ENCODE results near the gene SLF2. TPM values are rescaled to one million over a fixed set of nuclear protein-coding genes. Genes with fewer than 3 reads are reported as not detected.

The SLF2 gene
- total RNA-seq, 1 donor from 2014 or later: 12.1 TPM

GRCh38 chr10:100934084-100934659, 21.4 kb downstream of the SLF2 start:
- Histone ChIP-seq H3K4me3 (ENCODE audit: low read depth, low read length) (no peak overlapping the region), H3K27me3 (ENCODE audit: control insufficient read depth, insufficient read depth, low read length) (no peaks in the 10 kb centered on the region), H3K36me3 (ENCODE audit: control insufficient read depth, insufficient read depth, low read length) (peaks cover 7% of the 10 kb centered on the region)
- DNase-seq (ENCODE audit: low read depth): peak; percentile 19
- FAIRE-seq: no peak
- TF ChIP-seq CTCF (IDR thresholded peaks at IDR 0.05; ENCODE audit: insufficient read depth, low read length, severe bottlenecking): peak; percentile 28

GRCh38 chr10:100939763-100940344, 27.1 kb downstream of the SLF2 start:
- peaks cover 5% of the 10 kb centered on the region for H3K36me3 ChIP-seq (ENCODE audit: control insufficient read depth, insufficient read depth, low read length)
- H3K4me3 ChIP-seq (ENCODE audit: low read depth, low read length): no peak overlapping the region
- H3K27me3 ChIP-seq (ENCODE audit: control insufficient read depth, insufficient read depth, low read length): no peaks in the 10 kb centered on the region
- no peak for FAIRE-seq
- no peak for DNase-seq (ENCODE audit: low read depth)
- TF ChIP-seq CTCF (IDR thresholded peaks at IDR 0.05; ENCODE audit: insufficient read depth, low read length, severe bottlenecking): no peak

GRCh38 chr10:100942229-100942628, 29.5 kb downstream of the SLF2 start:
- no peak for DNase-seq (ENCODE audit: low read depth)
- no peak overlapping the region for H3K4me3 ChIP-seq (ENCODE audit: low read depth, low read length)
- no peaks in the 10 kb centered on the region for H3K27me3 ChIP-seq (ENCODE audit: control insufficient read depth, insufficient read depth, low read length)
- H3K36me3 ChIP-seq (ENCODE audit: control insufficient read depth, insufficient read depth, low read length): peaks cover 3% of the 10 kb centered on the region
- no peak for FAIRE-seq
- no peak for TF ChIP-seq CTCF (IDR thresholded peaks at IDR 0.05; ENCODE audit: insufficient read depth, low read length, severe bottlenecking)

- peaks cover 5% of the 10 kb centered on the region for H3K36me3 ChIP-seq (ENCODE audit: control insufficient read depth, insufficient read depth, low read length)
These were observed 30.7 kb downstream of the SLF2 start for GRCh38 chr10:100943508-100943907.

GRCh38 chr10:100945754-100946153, 33.0 kb downstream of the SLF2 start:
- DNase-seq (ENCODE audit: low read depth) (no peak), FAIRE-seq (no peak)
- TF ChIP-seq CTCF (IDR thresholded peaks at IDR 0.05; ENCODE audit: insufficient read depth, low read length, severe bottlenecking): no peak
- Histone ChIP-seq H3K36me3 (ENCODE audit: control insufficient read depth, insufficient read depth, low read length) (peaks cover 9% of the 10 kb centered on the region), H3K27me3 (ENCODE audit: control insufficient read depth, insufficient read depth, low read length) (no peaks in the 10 kb centered on the region), H3K4me3 (ENCODE audit: low read depth, low read length) (no peak overlapping the region)

More at GRCh38 chr10:100943508-100943907, 30.7 kb downstream of the SLF2 start:
- TF ChIP-seq CTCF (IDR thresholded peaks at IDR 0.05; ENCODE audit: insufficient read depth, low read length, severe bottlenecking): no peak
- no peak overlapping the region for H3K4me3 ChIP-seq (ENCODE audit: low read depth, low read length)
- FAIRE-seq: no peak
- H3K27me3 ChIP-seq (ENCODE audit: control insufficient read depth, insufficient read depth, low read length): no peaks in the 10 kb centered on the region
- DNase-seq (ENCODE audit: low read depth): no peak

GRCh38 chr10:100948916-100949315, 36.2 kb downstream of the SLF2 start:
- DNase-seq (ENCODE audit: low read depth) (no peak), FAIRE-seq (no peak)
- H3K4me3 ChIP-seq (ENCODE audit: low read depth, low read length): no peak overlapping the region
- peaks cover 8% of the 10 kb centered on the region for H3K36me3 ChIP-seq (ENCODE audit: control insufficient read depth, insufficient read depth, low read length)
- H3K27me3 ChIP-seq (ENCODE audit: control insufficient read depth, insufficient read depth, low read length): no peaks in the 10 kb centered on the region
- no peak for TF ChIP-seq CTCF (IDR thresholded peaks at IDR 0.05; ENCODE audit: insufficient read depth, low read length, severe bottlenecking)
